ENCODE data around the gene SDHA.

The SDHA gene

GRCh38 chr5:172841-173251, 45.3 kb upstream of the SDHA start:
- Histone ChIP-seq H3K36me3 (ENCODE audit: low read length) (no peaks in the 10 kb centered on the region), H3K27me3 (ENCODE audit: low read length) (no peaks in the 10 kb centered on the region), H3K27ac (ENCODE audit: low read depth, low read length) (no peak overlapping the region), H3K4me2 (ENCODE audit: low read depth, low read length, poor library complexity, severe bottlenecking) (no peak overlapping the region), H4K20me1 (ENCODE audit: low read depth, low read length) (no peaks in the 10 kb centered on the region), H3K9me3 (ENCODE audit: insufficient read depth, low read length) (no peaks in the 10 kb centered on the region), H3K9ac (ENCODE audit: low read length) (no peak overlapping the region), H3K9me2 (replicated peaks; ENCODE audit: insufficient read depth, low read length) (no peaks in the 10 kb centered on the region), H3F3A (ENCODE audit: insufficient read depth) (no peaks in the 10 kb centered on the region), H3K79me2 (ENCODE audit: insufficient read depth, low read length) (no peaks in the 10 kb centered on the region), H3K4me3 (ENCODE audit: insufficient read depth, low read length, poor library complexity, severe bottlenecking) (no peak overlapping the region), H2AFZ (ENCODE audit: low read depth, low read length, severe bottlenecking) (no peak overlapping the region)
- TF ChIP-seq EZH2phosphoT487 (conservative IDR thresholded peaks at IDR 0.05; ENCODE audit: low read length) (no peak), CTCF (IDR thresholded peaks at IDR 0.05; ENCODE audit: insufficient read depth, low read length, poor library complexity, severe bottlenecking) (no peak)

GRCh38 chr5:173392-174290, 44.5 kb upstream of the SDHA start:
- H3K27me3 ChIP-seq (ENCODE audit: low read length): no peaks in the 10 kb centered on the region
- no peak for TF ChIP-seq CTCF (IDR thresholded peaks at IDR 0.05; ENCODE audit: insufficient read depth, low read length, poor library complexity, severe bottlenecking)
- TF ChIP-seq EZH2phosphoT487 (conservative IDR thresholded peaks at IDR 0.05; ENCODE audit: low read length): no peak
- H3K9me2 ChIP-seq (replicated peaks; ENCODE audit: insufficient read depth, low read length): no peaks in the 10 kb centered on the region
- no peaks in the 10 kb centered on the region for H3F3A ChIP-seq (ENCODE audit: insufficient read depth)
- no peak overlapping the region for H3K27ac ChIP-seq (ENCODE audit: low read depth, low read length)
- no peak overlapping the region for H3K9ac ChIP-seq (ENCODE audit: low read length)
- H4K20me1 ChIP-seq (ENCODE audit: low read depth, low read length): no peaks in the 10 kb centered on the region
- H3K4me3 ChIP-seq (ENCODE audit: insufficient read depth, low read length, poor library complexity, severe bottlenecking): no peak overlapping the region
- H3K36me3 ChIP-seq (ENCODE audit: low read length): no peaks in the 10 kb centered on the region
- no peaks in the 10 kb centered on the region for H3K79me2 ChIP-seq (ENCODE audit: insufficient read depth, low read length)
- no peaks in the 10 kb centered on the region for H3K9me3 ChIP-seq (ENCODE audit: insufficient read depth, low read length)
- no peak overlapping the region for H2AFZ ChIP-seq (ENCODE audit: low read depth, low read length, severe bottlenecking)
- no peak overlapping the region for H3K4me2 ChIP-seq (ENCODE audit: low read depth, low read length, poor library complexity, severe bottlenecking)

- Histone ChIP-seq H3F3A (ENCODE audit: insufficient read depth) (no peaks in the 10 kb centered on the region), H3K4me3 (ENCODE audit: insufficient read depth, low read length, poor library complexity, severe bottlenecking) (no peak overlapping the region), H3K9me2 (replicated peaks; ENCODE audit: insufficient read depth, low read length) (no peaks in the 10 kb centered on the region), H3K27ac (ENCODE audit: low read depth, low read length) (no peak overlapping the region), H3K27me3 (ENCODE audit: low read length) (no peaks in the 10 kb centered on the region), H3K4me2 (ENCODE audit: low read depth, low read length, poor library complexity, severe bottlenecking) (no peak overlapping the region), H2AFZ (ENCODE audit: low read depth, low read length, severe bottlenecking) (no peak overlapping the region), H3K9ac (ENCODE audit: low read length) (no peak overlapping the region), H3K36me3 (ENCODE audit: low read length) (no peaks in the 10 kb centered on the region), H3K9me3 (ENCODE audit: insufficient read depth, low read length) (no peaks in the 10 kb centered on the region), H4K20me1 (ENCODE audit: low read depth, low read length) (no peaks in the 10 kb centered on the region), H3K79me2 (ENCODE audit: insufficient read depth, low read length) (no peaks in the 10 kb centered on the region)
- no peak for TF ChIP-seq CTCF (IDR thresholded peaks at IDR 0.05; ENCODE audit: insufficient read depth, low read length, poor library complexity, severe bottlenecking)
- TF ChIP-seq EZH2phosphoT487 (conservative IDR thresholded peaks at IDR 0.05; ENCODE audit: low read length): no peak
Observed at GRCh38 chr5:174291-174600, 43.9 kb upstream of the SDHA start.

Data from SU-DHL-6 (cell line).